Activated CD4-positive, alpha-beta T cell treated with anti-CD3 and anti-CD28 coated beads, Interleukin-10, Interleukin-2, amounts not matched to agents 100 ng/mL and 50 ng/mL, durations not matched to agents 16 hours and 8 hours (primary cell): ENCODE results near the gene IL36RN.

Experiments
- DNase-seq: peaks from one replicate; pipeline ENCODE4 v3.0.0-alpha.2; 2020

Gene IL36RN

DNA sequence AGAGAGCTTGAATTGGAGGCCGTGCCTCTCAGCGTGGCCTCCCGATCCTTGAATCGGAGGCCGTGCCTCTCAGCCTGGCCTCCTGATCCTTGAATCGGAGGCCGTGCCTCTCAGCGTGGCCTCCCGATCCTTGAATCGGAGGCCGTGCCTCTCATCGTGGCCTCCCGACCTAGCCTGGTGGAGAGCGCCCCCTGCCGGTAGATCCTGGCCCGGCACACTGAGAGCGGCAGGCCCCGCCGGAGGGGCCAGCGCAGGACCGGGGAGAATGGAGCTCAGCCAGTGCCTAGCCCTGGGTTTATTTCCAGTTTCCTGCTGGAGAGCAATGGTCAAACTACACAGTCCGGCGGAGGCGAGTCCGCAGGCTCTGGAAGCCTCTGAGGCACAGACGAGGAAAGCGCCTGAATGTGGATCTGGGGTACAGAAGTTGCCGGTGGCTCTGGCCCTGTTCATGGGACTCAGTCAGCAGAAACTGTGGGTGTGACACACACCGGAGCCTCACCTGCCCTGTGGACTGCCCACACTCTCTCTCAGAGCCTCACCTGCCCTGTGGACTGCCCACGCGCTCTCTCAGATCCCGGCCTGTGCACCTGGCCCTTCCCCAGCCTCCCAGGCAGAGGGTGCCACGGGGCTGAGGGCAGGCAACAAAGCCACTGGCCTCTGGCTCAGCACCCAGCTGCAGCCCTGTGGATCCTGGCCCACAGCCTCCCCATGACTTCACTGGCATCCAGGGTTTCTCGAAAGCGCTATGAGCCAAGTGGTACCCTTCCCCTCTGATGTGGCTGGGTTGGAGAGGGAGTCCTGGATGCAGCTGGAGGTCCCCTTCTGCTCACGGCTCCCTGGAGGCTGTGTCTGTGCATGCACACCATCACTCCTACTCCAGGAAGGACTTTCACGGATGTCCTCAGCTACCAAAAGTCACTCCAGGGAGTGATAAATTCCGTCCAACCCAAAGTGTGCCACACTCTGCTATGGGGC is 7.8 kb upstream of the IL36RN start:
- no peak for DNase-seq

DNA sequence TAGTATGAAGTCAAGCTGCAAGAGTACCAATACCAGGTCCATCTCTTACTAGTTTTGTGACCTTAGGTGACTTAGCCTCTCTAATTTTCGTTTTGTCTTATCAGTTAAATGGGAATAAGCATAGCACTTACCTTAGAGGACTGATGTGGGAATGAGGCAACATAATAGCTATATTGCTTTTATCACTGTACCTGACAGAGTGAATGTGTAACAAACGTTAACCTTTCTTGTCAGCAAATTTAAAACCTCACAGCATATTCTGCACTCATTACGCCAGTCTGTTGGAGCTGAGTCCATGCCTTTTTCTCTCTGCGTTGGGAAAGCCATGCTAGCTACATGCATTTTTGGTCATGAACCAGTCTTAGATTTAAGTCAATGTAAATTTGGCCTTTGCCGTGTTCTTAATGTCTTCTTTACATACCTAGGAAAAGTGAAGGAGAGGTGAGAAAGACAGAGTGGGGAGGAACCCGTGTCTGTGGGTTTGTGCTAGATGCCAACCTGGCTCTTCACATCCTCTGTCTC is 6.5 kb upstream of the IL36RN start, which contains the start of gene IL36B:
Gene IL36B (minus strand): TSS at position 472 of the 522 bp plus-strand sequence.
- DNase-seq = no peak

DNA sequence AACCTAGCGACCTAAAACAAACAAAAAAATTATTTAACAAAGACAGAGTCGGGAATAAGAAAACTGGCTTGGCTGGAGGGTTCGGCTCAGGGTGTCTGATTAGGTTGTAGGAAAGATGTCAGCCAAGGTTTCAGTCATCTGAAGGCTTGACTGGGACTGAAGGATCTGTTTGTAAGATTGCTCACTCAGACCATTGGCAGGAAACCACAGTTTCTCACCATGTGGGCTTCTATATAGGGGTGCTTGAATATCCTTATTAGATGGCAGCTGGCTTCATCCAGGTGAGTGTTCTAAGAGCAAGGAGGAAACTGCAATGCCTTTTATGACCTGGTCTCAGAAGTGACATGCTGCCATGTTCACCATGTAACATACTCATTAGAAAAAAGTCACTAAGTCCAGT is 5.3 kb upstream of the IL36RN start:
- no peak for DNase-seq

DNA sequence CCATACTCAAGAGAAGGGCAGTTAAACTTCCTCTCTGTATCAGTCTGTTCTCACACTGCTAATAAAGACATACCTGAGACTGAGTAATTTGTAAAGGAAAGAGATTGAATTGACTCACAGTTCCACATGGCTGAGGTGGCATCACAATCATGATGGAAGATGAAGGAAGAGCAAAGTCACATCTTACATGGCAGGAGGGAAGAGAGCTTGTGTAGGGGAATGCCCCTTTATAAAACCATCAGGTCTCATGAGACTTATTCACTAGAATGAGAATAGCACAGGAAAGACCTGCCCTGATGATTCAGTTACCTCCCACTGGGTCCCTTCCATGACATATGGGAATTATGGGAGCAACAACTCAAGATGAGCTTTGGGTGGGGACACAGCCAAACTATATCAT is 4.9 kb upstream of the IL36RN start:
- no peak for DNase-seq

DNA sequence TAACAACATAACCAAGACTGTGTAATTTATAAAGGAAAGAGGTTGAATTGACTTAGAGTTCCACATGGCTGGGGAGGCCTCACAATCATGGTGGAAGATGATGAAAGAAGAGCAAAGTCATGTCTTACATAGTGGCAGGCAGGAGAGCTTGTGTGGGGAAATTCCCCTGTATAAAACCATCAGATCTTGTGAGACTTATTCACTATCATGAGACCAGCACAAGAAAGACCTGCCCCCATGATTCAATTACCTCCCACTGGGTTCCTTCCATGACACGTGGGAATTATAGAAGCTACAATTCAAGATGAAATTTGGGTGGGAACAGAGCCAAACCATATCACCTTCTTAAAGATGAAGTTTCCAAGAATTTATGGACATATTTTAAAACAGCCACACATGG is 2.5 kb upstream of the IL36RN start:
- DNase-seq = no peak

DNA sequence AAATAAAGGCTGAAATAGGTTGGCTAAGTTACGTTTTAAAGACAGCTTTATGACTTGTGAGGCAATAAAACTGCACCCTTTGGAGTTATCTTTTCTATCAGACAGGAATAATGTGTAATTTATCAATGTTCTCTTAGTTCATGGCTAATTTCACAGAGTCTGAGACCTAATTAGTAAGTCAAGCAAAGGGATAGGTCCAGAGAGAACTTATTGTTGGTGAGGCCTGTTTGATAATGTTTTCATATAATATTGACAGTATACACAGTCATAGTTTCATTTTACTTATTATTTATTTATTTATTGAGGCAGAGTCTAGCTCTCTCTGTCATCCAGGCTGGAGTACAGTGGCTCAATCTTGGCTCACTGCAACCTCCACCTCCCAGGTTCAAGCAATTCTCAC is 1.9 kb upstream of the IL36RN start:
- DNase-seq = no peak

DNA sequence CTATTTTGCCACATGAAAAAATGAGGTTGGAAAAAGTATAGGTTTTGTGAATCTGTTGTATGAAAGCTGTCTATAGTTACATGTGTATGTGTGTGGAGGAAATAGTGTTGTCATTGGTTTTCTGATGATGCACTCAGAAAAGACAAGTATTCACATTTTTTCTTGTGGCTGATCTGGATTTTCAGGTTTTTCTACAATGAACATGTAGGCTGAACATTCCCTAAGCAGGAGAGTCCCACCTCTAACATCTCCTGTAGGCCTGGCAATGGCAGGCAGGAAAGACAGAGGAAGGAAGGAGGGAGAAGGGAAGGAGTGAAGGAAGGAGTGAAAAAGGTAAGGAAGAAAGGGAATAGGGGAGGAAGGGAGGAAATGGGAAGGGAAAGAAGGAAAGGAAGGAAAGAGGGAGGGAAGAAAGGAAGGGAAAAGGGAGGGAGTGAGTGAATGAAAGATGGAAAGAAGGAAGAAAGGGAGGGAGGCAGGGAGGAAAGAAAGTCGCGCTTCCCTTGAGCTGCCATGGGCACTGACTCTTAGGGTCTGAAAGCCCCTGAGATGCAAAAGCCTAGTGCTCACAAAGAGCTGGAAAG is 495 bp upstream of the IL36RN start:
- DNase-seq = no peak

DNA sequence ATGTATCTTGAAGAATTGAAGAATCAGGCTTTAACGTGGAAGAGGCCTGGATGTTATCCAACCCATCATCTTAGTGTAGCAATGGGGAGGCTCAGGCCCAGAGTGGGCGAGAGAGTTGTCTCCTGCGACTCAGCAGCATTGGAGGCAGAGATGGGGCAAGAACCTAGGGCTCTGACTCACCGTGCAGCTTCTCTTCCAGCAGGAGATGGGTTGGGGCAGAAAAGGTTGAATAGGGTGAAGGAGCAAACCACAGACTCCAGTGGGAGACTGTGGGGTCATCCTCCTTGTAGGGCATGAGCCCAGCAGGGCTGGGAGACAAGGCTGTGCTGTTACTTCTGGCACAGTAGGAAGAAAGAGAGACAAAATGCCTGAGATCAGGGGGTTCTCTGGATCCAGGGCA is 1.4 kb downstream of the IL36RN start:
- DNase-seq = no peak

DNA sequence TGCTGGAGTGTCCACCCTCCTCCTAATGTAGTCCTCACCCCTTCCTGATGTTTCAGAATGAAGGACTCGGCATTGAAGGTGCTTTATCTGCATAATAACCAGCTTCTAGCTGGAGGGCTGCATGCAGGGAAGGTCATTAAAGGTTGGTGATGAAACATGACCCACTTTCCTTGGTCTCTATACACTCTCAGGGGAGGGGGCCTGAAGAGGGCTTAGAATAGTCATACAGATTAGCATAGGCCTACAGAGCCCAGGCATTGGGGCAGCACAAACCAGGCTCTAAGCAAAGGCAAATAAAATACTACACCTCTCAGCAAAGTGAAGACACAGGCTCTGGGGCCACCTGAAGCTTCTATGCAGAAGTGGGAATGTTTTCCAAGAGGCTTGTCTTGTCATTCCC is 1.8 kb downstream of the IL36RN start:
- no peak for DNase-seq

DNA sequence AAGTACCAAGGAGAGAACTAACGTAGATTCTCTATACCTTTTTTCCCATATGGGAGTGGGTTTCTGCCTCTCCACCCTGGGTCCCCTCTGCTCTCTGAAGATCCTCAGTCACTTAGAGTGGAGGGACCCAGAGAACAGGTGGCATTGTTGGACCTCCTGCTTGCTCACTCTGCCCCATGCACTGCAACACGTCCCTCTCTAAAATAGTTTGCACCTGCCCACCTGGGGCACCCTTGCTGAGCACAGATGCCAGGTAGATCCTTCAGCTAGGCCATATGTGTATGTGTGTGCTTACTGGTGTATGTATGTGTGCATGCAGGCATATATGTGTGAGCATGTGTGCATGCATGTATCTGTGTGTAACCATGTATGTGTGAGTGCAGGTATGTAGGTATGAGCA is 2.2 kb downstream of the IL36RN start:
- DNase-seq = no peak

DNA sequence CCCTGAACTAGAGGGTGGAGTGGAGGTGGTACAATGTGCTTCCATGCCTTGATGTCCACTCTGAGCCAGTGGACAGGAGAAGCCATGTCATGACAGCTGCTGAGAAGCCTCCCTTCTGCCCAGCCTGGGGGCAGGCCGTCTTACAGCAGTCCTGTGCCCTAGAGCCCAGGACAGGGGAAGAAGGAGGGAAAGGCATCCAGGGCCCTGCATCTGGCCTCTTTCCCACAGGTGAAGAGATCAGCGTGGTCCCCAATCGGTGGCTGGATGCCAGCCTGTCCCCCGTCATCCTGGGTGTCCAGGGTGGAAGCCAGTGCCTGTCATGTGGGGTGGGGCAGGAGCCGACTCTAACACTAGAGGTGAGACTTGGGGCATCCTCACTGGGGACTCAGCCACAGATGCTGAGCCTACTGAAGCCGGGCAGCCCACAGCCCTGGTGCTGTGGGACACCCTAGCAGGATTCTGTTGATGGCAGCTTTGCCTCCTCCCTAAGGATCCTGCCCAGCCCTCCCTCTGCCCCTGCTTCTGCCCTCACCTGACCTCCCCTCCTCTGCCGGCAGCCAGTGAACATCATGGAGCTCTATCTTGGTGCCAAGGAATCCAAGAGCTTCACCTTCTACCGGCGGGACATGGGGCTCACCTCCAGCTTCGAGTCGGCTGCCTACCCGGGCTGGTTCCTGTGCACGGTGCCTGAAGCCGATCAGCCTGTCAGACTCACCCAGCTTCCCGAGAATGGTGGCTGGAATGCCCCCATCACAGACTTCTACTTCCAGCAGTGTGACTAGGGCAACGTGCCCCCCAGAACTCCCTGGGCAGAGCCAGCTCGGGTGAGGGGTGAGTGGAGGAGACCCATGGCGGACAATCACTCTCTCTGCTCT is 3.1 kb downstream of the IL36RN start:
- DNase-seq = no peak

DNA sequence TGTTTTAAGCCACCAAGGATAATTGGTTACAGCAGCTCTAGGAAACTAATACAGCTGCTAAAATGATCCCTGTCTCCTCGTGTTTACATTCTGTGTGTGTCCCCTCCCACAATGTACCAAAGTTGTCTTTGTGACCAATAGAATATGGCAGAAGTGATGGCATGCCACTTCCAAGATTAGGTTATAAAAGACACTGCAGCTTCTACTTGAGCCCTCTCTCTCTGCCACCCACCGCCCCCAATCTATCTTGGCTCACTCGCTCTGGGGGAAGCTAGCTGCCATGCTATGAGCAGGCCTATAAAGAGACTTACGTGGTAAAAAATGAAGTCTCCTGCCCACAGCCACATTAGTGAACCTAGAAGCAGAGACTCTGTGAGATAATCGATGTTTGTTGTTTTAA is 5.3 kb downstream of the IL36RN start:
- DNase-seq = no peak

DNA sequence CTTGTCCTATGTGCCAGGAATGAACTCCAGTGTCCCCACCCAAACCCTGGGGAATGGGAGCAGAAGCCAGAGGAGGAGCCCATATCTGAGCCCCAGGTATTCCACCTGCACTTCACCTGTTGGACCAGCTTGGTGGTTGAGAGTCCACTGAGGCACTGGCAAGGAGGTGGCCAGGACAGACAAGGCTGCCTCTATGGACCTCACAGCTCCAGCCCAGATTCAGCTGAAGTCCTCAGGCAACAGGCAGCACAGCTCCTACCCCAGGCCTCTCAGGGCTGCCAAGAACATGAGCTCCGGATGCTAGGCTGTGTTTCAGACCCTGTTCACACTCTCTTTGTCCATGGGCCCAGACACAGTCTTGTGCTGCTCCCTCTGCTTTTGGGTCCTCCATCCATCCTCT is 5.9 kb downstream of the IL36RN start:
- DNase-seq = no peak

DNA sequence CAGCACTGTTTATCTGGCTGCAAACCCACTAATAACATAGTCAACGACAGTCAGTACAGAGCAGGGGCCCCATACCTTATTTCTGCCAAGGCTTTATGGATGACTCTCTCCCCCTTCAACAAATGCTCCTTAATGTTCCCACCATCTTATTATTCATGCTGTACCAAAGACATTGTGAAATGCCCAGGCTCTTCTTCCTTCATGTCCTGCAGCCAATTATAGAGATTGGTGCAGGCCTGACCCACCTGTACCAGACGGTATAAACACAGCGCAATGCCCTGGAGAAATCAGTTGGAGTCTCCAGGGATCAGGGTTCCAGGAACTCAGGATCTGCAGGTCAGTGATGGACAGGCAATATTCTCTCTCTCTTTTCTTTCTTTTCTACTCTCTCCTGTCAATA is 8.7 kb downstream of the IL36RN start, which contains the start of gene IL1F10:
Gene IL1F10 (plus strand): TSS at position 290 of the 400 bp plus-strand sequence. CDS start 4,769 bp downstream, outside the sequence.
- no peak for DNase-seq

DNA sequence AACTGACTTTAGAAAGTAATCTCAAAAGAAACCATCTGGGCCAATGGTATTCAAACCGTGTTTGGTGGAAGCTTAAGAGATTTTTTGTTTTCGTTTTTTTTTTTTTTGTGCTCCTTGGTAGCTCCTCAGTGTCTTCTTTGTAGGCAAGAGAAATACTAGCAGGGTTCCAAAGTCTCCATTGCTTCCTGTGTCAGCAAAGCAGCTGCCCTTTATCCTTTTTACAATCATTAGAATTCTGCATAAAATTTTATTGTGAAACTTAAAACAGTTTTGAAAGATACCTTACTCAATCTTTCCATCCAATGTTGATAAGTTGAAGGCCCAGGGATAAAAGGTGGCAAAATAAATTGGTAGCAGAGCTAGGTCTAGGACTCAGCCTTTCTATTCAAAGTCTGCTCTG is 9.3 kb downstream of the IL36RN start:
- DNase-seq = no peak

DNA sequence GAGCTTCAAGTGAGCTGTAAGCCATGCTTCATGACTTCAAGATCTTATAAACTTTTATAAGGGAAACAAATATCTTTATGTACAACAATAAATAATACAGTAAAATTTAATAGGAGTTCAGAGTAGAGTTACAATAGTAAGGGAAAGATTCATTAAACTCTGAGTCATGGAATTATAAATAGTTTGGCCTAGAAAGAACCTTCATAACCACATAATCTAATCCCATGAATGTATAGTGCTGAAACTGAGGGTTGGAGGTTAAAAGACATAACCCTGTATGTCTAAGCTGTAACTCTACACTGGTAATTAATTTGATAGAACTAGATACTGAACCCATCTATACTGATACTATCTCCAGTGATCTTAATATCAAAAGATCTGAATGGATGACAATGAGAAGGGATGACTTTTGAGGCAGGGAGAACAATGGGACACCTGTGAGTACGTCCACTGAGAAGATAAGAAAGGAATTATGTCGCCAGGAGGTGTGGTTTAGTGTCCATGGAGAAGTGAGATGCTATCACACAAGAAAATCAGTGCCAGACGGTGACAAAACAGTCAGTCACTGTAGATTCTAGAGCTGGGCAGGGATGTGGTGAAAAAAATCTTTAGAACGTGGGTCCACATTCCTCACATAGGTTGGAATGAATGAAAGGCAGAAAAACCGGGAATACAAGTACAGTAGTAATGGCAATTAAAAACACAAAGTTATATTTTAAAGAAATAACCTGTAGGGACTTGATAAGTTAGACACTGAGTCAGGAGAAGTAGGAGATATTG is 9.9 kb downstream of the IL36RN start:
- DNase-seq = no peak

DNA sequence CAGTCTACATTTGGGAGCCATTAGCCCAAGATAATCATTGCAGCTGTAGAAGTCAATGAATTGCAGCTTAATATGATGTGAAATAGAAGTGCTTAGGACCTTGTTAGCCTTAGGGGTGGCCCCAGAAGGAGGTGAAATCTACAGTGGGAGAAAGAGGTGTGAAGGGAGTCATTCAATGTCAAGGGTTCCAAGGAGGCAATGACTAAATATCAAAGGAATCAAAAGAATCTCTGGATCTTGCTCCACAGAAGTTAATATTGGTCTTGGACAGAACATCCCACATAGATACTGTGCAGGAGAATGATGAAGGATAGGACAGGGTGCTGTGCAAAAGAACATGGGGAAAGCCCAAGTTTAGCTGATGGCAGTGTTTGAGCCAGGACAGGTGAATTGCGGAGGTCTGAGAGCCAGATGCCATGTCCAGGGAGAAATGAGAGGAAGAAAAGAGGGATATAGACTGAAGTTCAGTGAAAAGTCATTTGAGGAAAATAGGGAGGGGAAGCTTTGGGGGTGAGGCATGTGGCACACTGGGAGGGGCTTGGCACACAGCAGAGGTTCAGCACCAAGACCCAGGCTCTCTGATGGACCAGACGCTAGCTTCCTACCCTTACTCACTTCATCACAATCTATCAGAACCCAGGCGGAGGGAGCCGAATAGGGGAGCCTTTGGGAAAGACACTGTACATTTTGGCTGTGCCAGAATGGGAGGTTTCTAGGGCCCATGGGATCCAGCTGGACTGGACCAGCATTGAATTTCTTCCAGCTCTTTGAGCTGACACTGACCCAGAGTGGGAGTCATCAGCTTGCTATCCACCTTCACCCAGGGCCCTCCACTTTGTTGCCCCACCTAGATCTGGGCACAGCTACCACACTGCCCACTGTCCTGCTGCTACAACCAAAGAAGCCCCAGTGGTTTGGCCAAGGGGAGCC is 10.9 kb downstream of the IL36RN start:
- DNase-seq = no peak

DNA sequence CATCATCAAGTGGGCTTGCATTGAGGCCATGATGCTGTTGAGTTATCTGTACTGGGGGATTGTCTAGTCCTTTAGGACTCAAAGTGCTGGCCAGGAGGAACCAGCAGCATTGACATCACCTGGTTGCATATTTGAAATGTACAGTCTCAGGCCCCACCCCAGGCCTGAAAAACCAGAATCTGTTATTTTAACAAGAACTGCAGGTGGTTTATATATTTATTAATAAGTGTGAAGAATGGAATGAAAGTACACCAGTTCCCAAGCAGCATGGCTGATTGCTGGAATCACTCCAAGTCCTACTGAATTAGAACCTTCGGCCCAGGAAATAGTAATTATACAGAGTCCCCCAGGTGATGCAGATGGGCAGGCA is 11.6 kb downstream of the IL36RN start:
- DNase-seq = no peak

DNA sequence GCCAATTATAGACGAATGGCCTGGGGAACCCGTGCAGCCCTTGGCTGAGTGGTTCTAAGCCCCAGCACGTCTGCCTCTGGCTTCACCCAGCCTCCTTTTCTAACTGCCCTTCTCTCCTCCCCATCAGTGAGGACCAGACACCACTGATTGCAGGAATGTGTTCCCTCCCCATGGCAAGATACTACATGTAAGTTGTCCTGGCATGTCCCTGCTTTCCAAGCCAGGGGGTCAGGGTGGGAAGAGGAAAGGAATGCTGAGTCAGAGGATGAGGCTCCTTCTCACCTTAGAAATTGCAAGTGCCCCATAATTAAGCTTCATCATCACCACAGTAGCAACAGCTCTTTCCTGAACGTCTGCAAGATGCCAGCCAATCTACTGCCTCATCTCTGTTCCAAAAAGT is 13.6 kb downstream of the IL36RN start:
- no peak for DNase-seq

DNA sequence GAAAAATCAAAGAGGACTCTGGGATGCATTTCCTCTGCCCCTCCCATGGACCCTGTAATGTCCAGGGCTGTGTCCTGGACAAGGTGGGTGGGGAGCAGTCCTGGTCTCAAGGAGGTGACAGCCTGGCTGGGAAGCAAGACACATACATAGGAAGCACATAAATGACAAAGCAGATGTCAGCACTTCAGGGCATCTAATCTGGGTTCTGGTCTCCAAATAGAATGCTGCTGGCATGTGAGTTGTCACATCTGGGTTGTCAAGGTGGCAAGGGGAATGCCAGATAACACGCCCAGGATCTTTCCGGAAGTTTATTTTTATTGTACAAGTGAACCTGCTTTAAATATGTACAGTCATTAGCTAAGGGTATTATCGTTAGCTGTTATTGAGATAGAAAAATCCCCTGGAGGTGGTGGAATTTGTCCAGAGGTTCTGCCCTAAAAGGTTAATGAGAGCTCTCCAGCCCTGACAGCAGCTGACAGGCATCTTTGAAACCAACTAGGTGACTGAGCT is 14.4 kb downstream of the IL36RN start:
- DNase-seq = no peak

DNA sequence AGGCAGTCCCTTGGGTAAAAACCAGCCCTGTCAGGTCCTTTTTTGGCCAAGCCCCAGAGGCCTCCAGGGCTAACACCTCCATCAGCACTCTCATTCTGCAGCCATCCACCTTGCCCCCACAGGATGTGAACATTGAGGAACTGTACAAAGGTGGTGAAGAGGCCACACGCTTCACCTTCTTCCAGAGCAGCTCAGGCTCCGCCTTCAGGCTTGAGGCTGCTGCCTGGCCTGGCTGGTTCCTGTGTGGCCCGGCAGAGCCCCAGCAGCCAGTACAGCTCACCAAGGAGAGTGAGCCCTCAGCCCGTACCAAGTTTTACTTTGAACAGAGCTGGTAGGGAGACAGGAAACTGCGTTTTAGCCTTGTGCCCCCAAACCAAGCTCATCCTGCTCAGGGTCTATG is 16.0 kb downstream of the IL36RN start:
- DNase-seq = no peak
